SK-N-SH (cell line): ENCODE measurements around the gene UBQLN3.

Experiments used
- EZH2phosphoT487 ChIP-seq: fragments of 200-600 bp; sonication (generic); IDR thresholded peaks from 2 replicates; pipeline ENCODE4 v1.6.1; 2017; ENCODE audit warnings: low read depth, mixed run types, mild to moderate bottlenecking, antibody characterized with exemption, moderate library complexity, borderline replicate concordance
- GABPA ChIP-seq: IDR thresholded peaks from 2 replicates; pipeline ENCODE4 v1.4.0; 2012; ENCODE audit warnings: low read depth, mild to moderate bottlenecking
- GATA2 ChIP-seq: sonication (generic); formaldehyde crosslinking; IDR thresholded peaks from 2 replicates; pipeline ENCODE4 v1.5.0; 2020; ENCODE audit warnings: mild to moderate bottlenecking, missing genetic modification reagents
- NRF1 ChIP-seq: IDR thresholded peaks from 2 replicates; pipeline ENCODE4 v1.6.1; 2012; ENCODE audit warnings: low read depth, mild to moderate bottlenecking, low read length
- RCOR1 ChIP-seq: fragments of 150-350 bp; IDR thresholded peaks from 2 replicates; pipeline ENCODE4 v1.6.1; 2017; ENCODE audit warnings: antibody characterized with exemption, low read length
- RFX5 ChIP-seq: IDR thresholded peaks from 2 replicates; pipeline ENCODE4 v1.6.1; 2012; ENCODE audit warnings: mild to moderate bottlenecking, improper control_type of control experiment, low read length
- TAF1 ChIP-seq: IDR thresholded peaks from 2 replicates; pipeline ENCODE4 v1.6.1; 2012; ENCODE audit warnings: low read depth, mild to moderate bottlenecking, low read length, moderate library complexity, borderline replicate concordance
- TF ChIP-seq, protein P1 (sequence below): fragments of 200-600 bp; sonication (generic); IDR thresholded peaks from 2 replicates; pipeline ENCODE4 v1.6.1; 2017; ENCODE audit warnings: antibody characterized with exemption, mild to moderate bottlenecking, moderate library complexity
- TF ChIP-seq, protein P2 (sequence below): IDR thresholded peaks from 2 replicates; pipeline ENCODE4 v1.6.1; 2012; ENCODE audit warnings: mild to moderate bottlenecking, low read depth, low read length, moderate library complexity
- TF ChIP-seq, protein P3 (sequence below): IDR thresholded peaks from 2 replicates; pipeline ENCODE4 v1.4.0; 2012; ENCODE audit warnings: low read depth, borderline replicate concordance
- TF ChIP-seq, protein P4 (sequence below): fragments of 150-350 bp; IDR thresholded peaks from 2 replicates; pipeline ENCODE4 v1.6.1; 2017; ENCODE audit warnings: antibody characterized with exemption, low read length, low read depth, borderline replicate concordance

- TF ChIP-seq, protein P1, sequence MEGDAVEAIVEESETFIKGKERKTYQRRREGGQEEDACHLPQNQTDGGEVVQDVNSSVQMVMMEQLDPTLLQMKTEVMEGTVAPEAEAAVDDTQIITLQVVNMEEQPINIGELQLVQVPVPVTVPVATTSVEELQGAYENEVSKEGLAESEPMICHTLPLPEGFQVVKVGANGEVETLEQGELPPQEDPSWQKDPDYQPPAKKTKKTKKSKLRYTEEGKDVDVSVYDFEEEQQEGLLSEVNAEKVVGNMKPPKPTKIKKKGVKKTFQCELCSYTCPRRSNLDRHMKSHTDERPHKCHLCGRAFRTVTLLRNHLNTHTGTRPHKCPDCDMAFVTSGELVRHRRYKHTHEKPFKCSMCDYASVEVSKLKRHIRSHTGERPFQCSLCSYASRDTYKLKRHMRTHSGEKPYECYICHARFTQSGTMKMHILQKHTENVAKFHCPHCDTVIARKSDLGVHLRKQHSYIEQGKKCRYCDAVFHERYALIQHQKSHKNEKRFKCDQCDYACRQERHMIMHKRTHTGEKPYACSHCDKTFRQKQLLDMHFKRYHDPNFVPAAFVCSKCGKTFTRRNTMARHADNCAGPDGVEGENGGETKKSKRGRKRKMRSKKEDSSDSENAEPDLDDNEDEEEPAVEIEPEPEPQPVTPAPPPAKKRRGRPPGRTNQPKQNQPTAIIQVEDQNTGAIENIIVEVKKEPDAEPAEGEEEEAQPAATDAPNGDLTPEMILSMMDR = no peak
- TF ChIP-seq GABPA (no peak), RCOR1 (no peak), EZH2phosphoT487 (no peak), RFX5 (no peak), NRF1 (no peak), GATA2 (no peak), TAF1 (no peak)
- TF ChIP-seq, protein P2, sequence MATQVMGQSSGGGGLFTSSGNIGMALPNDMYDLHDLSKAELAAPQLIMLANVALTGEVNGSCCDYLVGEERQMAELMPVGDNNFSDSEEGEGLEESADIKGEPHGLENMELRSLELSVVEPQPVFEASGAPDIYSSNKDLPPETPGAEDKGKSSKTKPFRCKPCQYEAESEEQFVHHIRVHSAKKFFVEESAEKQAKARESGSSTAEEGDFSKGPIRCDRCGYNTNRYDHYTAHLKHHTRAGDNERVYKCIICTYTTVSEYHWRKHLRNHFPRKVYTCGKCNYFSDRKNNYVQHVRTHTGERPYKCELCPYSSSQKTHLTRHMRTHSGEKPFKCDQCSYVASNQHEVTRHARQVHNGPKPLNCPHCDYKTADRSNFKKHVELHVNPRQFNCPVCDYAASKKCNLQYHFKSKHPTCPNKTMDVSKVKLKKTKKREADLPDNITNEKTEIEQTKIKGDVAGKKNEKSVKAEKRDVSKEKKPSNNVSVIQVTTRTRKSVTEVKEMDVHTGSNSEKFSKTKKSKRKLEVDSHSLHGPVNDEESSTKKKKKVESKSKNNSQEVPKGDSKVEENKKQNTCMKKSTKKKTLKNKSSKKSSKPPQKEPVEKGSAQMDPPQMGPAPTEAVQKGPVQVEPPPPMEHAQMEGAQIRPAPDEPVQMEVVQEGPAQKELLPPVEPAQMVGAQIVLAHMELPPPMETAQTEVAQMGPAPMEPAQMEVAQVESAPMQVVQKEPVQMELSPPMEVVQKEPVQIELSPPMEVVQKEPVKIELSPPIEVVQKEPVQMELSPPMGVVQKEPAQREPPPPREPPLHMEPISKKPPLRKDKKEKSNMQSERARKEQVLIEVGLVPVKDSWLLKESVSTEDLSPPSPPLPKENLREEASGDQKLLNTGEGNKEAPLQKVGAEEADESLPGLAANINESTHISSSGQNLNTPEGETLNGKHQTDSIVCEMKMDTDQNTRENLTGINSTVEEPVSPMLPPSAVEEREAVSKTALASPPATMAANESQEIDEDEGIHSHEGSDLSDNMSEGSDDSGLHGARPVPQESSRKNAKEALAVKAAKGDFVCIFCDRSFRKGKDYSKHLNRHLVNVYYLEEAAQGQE = no peak
- TF ChIP-seq, protein P3, sequence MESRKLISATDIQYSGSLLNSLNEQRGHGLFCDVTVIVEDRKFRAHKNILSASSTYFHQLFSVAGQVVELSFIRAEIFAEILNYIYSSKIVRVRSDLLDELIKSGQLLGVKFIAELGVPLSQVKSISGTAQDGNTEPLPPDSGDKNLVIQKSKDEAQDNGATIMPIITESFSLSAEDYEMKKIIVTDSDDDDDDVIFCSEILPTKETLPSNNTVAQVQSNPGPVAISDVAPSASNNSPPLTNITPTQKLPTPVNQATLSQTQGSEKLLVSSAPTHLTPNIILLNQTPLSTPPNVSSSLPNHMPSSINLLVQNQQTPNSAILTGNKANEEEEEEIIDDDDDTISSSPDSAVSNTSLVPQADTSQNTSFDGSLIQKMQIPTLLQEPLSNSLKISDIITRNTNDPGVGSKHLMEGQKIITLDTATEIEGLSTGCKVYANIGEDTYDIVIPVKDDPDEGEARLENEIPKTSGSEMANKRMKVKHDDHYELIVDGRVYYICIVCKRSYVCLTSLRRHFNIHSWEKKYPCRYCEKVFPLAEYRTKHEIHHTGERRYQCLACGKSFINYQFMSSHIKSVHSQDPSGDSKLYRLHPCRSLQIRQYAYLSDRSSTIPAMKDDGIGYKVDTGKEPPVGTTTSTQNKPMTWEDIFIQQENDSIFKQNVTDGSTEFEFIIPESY = no peak
- TF ChIP-seq, protein P4, sequence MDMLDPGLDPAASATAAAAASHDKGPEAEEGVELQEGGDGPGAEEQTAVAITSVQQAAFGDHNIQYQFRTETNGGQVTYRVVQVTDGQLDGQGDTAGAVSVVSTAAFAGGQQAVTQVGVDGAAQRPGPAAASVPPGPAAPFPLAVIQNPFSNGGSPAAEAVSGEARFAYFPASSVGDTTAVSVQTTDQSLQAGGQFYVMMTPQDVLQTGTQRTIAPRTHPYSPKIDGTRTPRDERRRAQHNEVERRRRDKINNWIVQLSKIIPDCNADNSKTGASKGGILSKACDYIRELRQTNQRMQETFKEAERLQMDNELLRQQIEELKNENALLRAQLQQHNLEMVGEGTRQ = no peak
Measured at GRCh38 chr11:5488385-5488784, 21.4 kb downstream of the UBQLN3 start, which contains the start of gene OR52D1.
